HepG2 (cell line): ENCODE data around the gene OR2AG2. TPM values are rescaled to one million over a fixed set of nuclear protein-coding genes. Genes with fewer than 3 reads are reported as not detected.

Experiments
- ATAC-seq: fragments of 200-7000 bp; cut with Tn5 transposase; 3 replicates; pipeline ENCODE4 v1.9.1; 2020; ENCODE audit warnings: mild to moderate bottlenecking, moderate library complexity
- BruUV-seq: library from RNA; stranded (reverse); fragments of 400-500 nt; replicated peaks from 2 replicates; lab custom pipeline; 2021; lab: Mats Ljungman, UMichigan
- CTCF ChIA-PET: fragments of 300-600 bp; formaldehyde crosslinking; extraction: SDS; loops from one replicate; lab custom pipeline; 2021; ENCODE audit warnings: low total read pairs, inconsistent platforms, low intra/inter-chr PET ratio; lab: Yijun Ruan, JAX
- POLR2A ChIA-PET: fragments of 350-600 bp; sonication (Branson Sonifier 250); formaldehyde crosslinking; loops from one replicate; lab custom pipeline; 2020; ENCODE audit warnings: antibody characterized with exemption, inconsistent platforms; lab: Yijun Ruan, JAX
- DNase-seq: peaks from one replicate; pipeline ENCODE4 v3.0.0-alpha.2; 2015; ENCODE audit warnings: low spot score
- FAIRE-seq: peaks from 3 replicates; lab custom pipeline; 2011; peaks lifted over from hg19 to GRCh38; lab: Jason Lieb, UNC
- H2AFZ ChIP-seq: one replicate; pipeline ENCODE4 v1.6.1; 2011; ENCODE audit warnings: low read length, inconsistent platforms
- H3K27ac ChIP-seq: fragments of 300-600 bp; 3 replicates; pipeline ENCODE4 v1.8.0; 2011; ENCODE audit warnings: mixed run types, mild to moderate bottlenecking, mixed read lengths, low read length, inconsistent platforms; ENCODE audit not compliant: insufficient read depth; ENCODE audit errors: extremely low read length
- H3K27me3 ChIP-seq, 2 experiments: fragments of 200-600 bp in 1 of 2; 2 replicates in 1 of 2; 3 replicates in 1 of 2; pipeline versions ENCODE4 v1.6.0 to v1.8.0; 2011; ENCODE audit warnings: low read length in 2 of 2, mild to moderate bottlenecking in 2 of 2, moderate library complexity in 2 of 2, inconsistent platforms in 1 of 2; ENCODE audit not compliant: insufficient read depth in 2 of 2, control insufficient read depth in 1 of 2
- H3K36me3 ChIP-seq, 2 experiments: fragments of 200-600 bp in 1 of 2; replicated peaks in 1 of 2; 2 replicates in 1 of 2; 3 replicates in 1 of 2; pipeline versions ENCODE4 v1.5.1 to v1.8.0; 2011; ENCODE audit warnings: low read length in 2 of 2, inconsistent platforms in 1 of 2; ENCODE audit not compliant: insufficient read depth in 2 of 2, control insufficient read depth in 1 of 2
- H3K4me1 ChIP-seq: 2 replicates; pipeline ENCODE4 v1.5.1; 2012; ENCODE audit warnings: low read length, inconsistent platforms; ENCODE audit not compliant: insufficient read depth
- H3K4me2 ChIP-seq: 2 replicates; pipeline ENCODE4 v1.6.0; 2011; ENCODE audit warnings: low read depth, low read length, inconsistent platforms
- H3K4me3 ChIP-seq, 3 experiments: fragments of 200-600 bp in 1 of 3; sonication (generic), shearing (Covaris generic) in 1 of 3; replicated peaks in 1 of 3; 2 replicates each; pipeline ENCODE4 v1.5.1; 2011 to 2016; ENCODE audit warnings: low read length in 3 of 3, inconsistent platforms in 2 of 3, low read depth in 2 of 3, mild to moderate bottlenecking in 2 of 3, control low read depth in 1 of 3, mixed read lengths in 1 of 3; ENCODE audit not compliant: insufficient read depth in 1 of 3
- H3K79me2 ChIP-seq: one replicate; pipeline ENCODE4 v1.6.1; 2011; ENCODE audit warnings: low read length, inconsistent platforms; ENCODE audit not compliant: insufficient read depth
- H3K9ac ChIP-seq: 2 replicates; pipeline ENCODE4 v1.6.0; 2011; ENCODE audit warnings: mild to moderate bottlenecking, low read depth, low read length, inconsistent platforms; ENCODE audit not compliant: insufficient read depth
- H3K9me3 ChIP-seq: 2 replicates; pipeline ENCODE4 v1.5.1; 2012; ENCODE audit warnings: mild to moderate bottlenecking, low read length
- H4K20me1 ChIP-seq: 2 replicates; pipeline ENCODE4 v1.6.0; 2011; ENCODE audit warnings: inconsistent platforms, mild to moderate bottlenecking, low read length, moderate library complexity; ENCODE audit not compliant: insufficient read depth
- BRCA1 ChIP-seq: sonication (generic); formaldehyde crosslinking; IDR thresholded peaks from 2 replicates; pipeline ENCODE4 v1.4.0; 2020; ENCODE audit warnings: missing genetic modification reagents
- MIXL1 ChIP-seq: IDR thresholded peaks from 2 replicates; pipeline ENCODE4 v1.6.1; 2016
- RBM39 ChIP-seq: fragments of 200-400 bp; formaldehyde crosslinking; IDR thresholded peaks from one replicate; pipeline ENCODE4 v1.6.1; 2018; ENCODE audit warnings: antibody characterized with exemption, mild to moderate bottlenecking, low read depth, low read length; ENCODE audit not compliant: poor library complexity, severe bottlenecking
- SETDB1 ChIP-seq: sonication (generic); formaldehyde crosslinking; IDR thresholded peaks from 2 replicates; pipeline ENCODE4 v1.5.1; 2020; ENCODE audit warnings: missing genetic modification reagents, mild to moderate bottlenecking, borderline replicate concordance
- TARDBP ChIP-seq: sonication (generic); formaldehyde crosslinking; IDR thresholded peaks from 2 replicates; pipeline ENCODE4 v1.8.0; 2022; ENCODE audit warnings: mild to moderate bottlenecking, missing genetic modification reagents
- TP53 ChIP-seq: sonication (generic); formaldehyde crosslinking; conservative IDR thresholded peaks from 2 replicates; pipeline ENCODE4 v1.4.0; 2020; ENCODE audit warnings: missing genetic modification reagents
- ZEB1 ChIP-seq: IDR thresholded peaks from 2 replicates; pipeline ENCODE4 v1.6.1; 2012; ENCODE audit warnings: mild to moderate bottlenecking, low read depth, inconsistent platforms; ENCODE audit not compliant: insufficient replicate concordance
- ZFP82 ChIP-seq: sonication (generic); formaldehyde crosslinking; IDR thresholded peaks from 2 replicates; pipeline ENCODE4 v1.5.1; 2020; ENCODE audit warnings: mild to moderate bottlenecking, missing genetic modification reagents, borderline replicate concordance
- ZNF329 ChIP-seq: sonication (generic); formaldehyde crosslinking; IDR thresholded peaks from 2 replicates; pipeline ENCODE4 v1.9.0; 2021; ENCODE audit warnings: low read depth, mild to moderate bottlenecking, missing genetic modification reagents
- ZNF460 ChIP-seq: sonication (generic); formaldehyde crosslinking; IDR thresholded peaks from 2 replicates; pipeline ENCODE4 v1.5.1; 2020; ENCODE audit warnings: missing genetic modification reagents, mild to moderate bottlenecking, borderline replicate concordance
- WGBS: methylation state at CpG from one replicate; pipeline ENCODE4 v1.1.6; 2017; ENCODE audit warnings: low lambda C conversion rate; 5-methylcytosine and 5-hydroxymethylcytosine counted together
- in situ Hi-C: cut with HindIII; loops from 2 replicates; pipeline ENCODE4 v1.10.0; 2017; ENCODE audit warnings: low pct_unique_long_range_greater_than_20kb; ENCODE audit not compliant: extremely low pct_ligation_motif_present
- intact Hi-C: fragments of 100-400 bp; cut with micrococcal nuclease; formaldehyde crosslinking; loops from one replicate; pipeline ENCODE4 v1.10.0; 2022; ENCODE audit not compliant: unreplicated experiment
- polyA plus RNA-seq, 8 experiments: library from polyadenylated mRNA; depleted of rRNA in 3 of 8; stranded (reverse) in 7 of 8; unstranded in 1 of 8; fragments of >200 nt; fragmentation: Illumina TruSeq in 4 of 8; extraction: Trizol in 4 of 8; gene quantifications; 2 replicates each; pipeline versions ENCODE4 v1.2.1 to v1.2.3, GENCODE V29; 2011 to 2016; ENCODE audit warnings: low read depth in 4 of 8, missing spikeins in 1 of 8, mixed read lengths in 1 of 8; ENCODE audit not compliant: insufficient read depth in 1 of 8
- total RNA-seq, 5 experiments: library from RNA; depleted of rRNA; stranded (reverse); fragments of >200 nt; fragmentation: Illumina TruSeq; extraction: Trizol; gene quantifications; 2 replicates each; pipeline ENCODE4 v1.2.3, GENCODE V29; 2016; ENCODE audit warnings: low read depth in 1 of 5
- TF ChIP-seq, protein P1 (sequence below): sonication (generic); formaldehyde crosslinking; IDR thresholded peaks from 2 replicates; pipeline ENCODE4 v1.4.0; 2020; ENCODE audit warnings: missing genetic modification reagents
- TF ChIP-seq, protein P2 (sequence below): sonication (generic); formaldehyde crosslinking; conservative IDR thresholded peaks from 2 replicates; pipeline ENCODE4 v1.4.0; 2020; ENCODE audit warnings: missing genetic modification reagents
- TF ChIP-seq, protein P3 (sequence below): IDR thresholded peaks from 2 replicates; pipeline ENCODE4 v1.6.1; 2016; ENCODE audit warnings: missing genetic modification reagents, missing compliant biosample characterization

OR2AG2 gene
- total and polyA plus RNA-seq, 2 of the 13 experiments (the other 11 are each of a cell fraction or from before 2014, with no cell fraction given), result not detected

DNA sequence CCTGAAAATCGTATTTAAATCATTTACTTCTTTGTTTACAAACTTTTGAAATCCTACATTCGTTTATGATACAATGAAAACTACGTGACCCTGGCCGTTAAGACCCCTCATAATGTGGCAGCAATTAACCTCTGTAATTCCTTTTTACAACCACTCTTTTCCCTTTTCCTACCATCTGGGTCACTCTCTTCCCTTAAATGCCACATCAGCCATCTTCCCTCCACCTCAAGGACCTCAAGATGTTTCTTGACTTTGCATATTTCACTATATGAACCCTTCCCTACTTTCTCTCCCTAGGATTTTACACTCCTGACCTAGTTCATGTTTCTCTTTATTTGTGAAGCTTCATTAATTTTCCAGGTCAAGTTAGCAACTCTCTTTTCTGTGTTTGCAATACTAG is 26.8 kb downstream of the OR2AG2 start:
- Histone ChIP-seq H3K27ac (no peak overlapping the region), H3K27me3 (peaks cover 0 to 12% of the 10 kb centered on the region in 2 experiments; a peak in 2 of 5 replicates), H3K36me3 (no peaks in the 10 kb centered on the region), H3K9ac (no peak overlapping the region), H2AFZ (no peak overlapping the region), H3K9me3 (no peaks in the 10 kb centered on the region), H3K4me2 (no peak overlapping the region), H3K79me2 (no peaks in the 10 kb centered on the region), H3K4me3 (no peak overlapping the region), H4K20me1 (no peaks in the 10 kb centered on the region), H3K4me1 (no peaks in the 10 kb centered on the region)
- ChIA-PET CTCF (no interaction called here), POLR2A (no interaction called here)
- no TSS peak for BruUV-seq
- no peak for FAIRE-seq
- no peak for DNase-seq
- TF ChIP-seq MIXL1 (CRISPR knock-in tag), result no peak
- no peak for TF ChIP-seq ZNF460 (CRISPR knock-in tag)
- TF ChIP-seq TARDBP (CRISPR knock-in tag), result no peak
- no peak for TF ChIP-seq ZNF329 (CRISPR knock-in tag)
- TF ChIP-seq, protein P1, sequence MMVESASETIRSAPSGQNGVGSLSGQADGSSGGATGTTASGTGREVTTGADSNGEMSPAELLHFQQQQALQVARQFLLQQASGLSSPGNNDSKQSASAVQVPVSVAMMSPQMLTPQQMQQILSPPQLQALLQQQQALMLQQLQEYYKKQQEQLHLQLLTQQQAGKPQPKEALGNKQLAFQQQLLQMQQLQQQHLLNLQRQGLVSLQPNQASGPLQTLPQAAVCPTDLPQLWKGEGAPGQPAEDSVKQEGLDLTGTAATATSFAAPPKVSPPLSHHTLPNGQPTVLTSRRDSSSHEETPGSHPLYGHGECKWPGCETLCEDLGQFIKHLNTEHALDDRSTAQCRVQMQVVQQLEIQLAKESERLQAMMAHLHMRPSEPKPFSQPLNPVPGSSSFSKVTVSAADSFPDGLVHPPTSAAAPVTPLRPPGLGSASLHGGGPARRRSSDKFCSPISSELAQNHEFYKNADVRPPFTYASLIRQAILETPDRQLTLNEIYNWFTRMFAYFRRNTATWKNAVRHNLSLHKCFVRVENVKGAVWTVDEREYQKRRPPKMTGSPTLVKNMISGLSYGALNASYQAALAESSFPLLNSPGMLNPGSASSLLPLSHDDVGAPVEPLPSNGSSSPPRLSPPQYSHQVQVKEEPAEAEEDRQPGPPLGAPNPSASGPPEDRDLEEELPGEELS (CRISPR knock-in tag), result no peak
- no peak for TF ChIP-seq SETDB1
- TF ChIP-seq ZFP82 (CRISPR knock-in tag), result no peak
- TF ChIP-seq, protein P2, sequence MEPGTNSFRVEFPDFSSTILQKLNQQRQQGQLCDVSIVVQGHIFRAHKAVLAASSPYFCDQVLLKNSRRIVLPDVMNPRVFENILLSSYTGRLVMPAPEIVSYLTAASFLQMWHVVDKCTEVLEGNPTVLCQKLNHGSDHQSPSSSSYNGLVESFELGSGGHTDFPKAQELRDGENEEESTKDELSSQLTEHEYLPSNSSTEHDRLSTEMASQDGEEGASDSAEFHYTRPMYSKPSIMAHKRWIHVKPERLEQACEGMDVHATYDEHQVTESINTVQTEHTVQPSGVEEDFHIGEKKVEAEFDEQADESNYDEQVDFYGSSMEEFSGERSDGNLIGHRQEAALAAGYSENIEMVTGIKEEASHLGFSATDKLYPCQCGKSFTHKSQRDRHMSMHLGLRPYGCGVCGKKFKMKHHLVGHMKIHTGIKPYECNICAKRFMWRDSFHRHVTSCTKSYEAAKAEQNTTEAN (CRISPR knock-in tag), result no peak
- TF ChIP-seq TP53 (CRISPR knock-in tag), result no peak
- TF ChIP-seq RBM39, result no peak
- TF ChIP-seq BRCA1 (CRISPR knock-in tag), result no peak
- TF ChIP-seq, protein P3, sequence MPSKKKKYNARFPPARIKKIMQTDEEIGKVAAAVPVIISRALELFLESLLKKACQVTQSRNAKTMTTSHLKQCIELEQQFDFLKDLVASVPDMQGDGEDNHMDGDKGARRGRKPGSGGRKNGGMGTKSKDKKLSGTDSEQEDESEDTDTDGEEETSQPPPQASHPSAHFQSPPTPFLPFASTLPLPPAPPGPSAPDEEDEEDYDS (CRISPR knock-in tag), result no peak
- no peak for TF ChIP-seq ZEB1
- WGBS, result 2% methylated on average over 3 of the region's 4 CpGs
- in situ Hi-C loops (no loop called here), intact Hi-C loops (no loop called here)
- no peak for ATAC-seq
